ENCODE measurements around the gene ARHGEF9. TPM values are rescaled to one million over a fixed set of nuclear protein-coding genes. Genes with fewer than 3 reads are reported as not detected.

Gene ARHGEF9
- polyA plus RNA-seq, 2 of the 4 experiments (the other 2 are of a cell fraction) = 6.8 to 15.4 TPM

DNA sequence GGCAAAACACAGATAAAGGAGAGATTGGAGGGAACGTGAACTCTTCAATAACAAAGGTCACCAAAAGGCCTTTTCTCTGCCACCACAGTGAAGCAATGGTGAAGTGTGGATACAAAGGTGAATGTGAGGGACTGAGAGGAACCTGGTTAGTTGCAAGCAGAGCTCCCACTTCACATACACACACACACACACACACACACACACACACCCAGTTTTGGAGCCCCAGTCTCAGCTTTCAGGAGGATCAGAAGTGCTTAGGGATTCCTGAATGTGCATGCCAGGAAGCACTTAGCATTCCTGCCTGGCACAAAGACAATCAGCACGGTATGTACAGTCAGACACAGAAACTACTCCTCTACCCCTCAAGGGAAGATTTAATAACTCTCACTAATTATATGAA lies 71.5 kb downstream of the ARHGEF9 start:
- WGBS (ENCODE audit: missing lambda C conversion rate) = 85% methylated on average over 2 of the region's 2 CpGs

DNA sequence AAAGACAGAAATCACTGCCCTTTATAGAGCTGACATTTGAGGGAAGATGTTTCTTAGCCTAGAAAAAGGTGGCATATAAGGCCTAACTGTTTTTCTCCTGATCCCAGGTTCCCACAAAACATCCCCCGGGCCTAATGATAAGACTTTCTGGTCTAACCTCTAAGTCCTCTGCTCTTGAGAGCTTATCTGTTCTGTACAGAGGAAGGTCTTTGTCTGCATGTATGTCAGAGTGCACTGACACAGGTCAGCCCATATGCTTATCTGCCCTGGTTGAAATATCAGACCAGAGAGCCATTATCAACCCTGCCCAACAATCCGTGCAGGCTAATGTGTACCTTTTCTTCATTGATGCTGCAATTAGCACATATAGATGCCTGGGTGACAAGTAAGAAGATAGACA lies 76.2 kb downstream of the ARHGEF9 start:
- Histone ChIP-seq H3K4me3 (no peak overlapping the region), H3K4me1 (no peaks in the 10 kb centered on the region), H3K27ac (no peak overlapping the region), H3K4me2 (no peak overlapping the region), H3K9me3 (no peaks in the 10 kb centered on the region)
- FAIRE-seq = no peak
- TF ChIP-seq JUN (IDR thresholded peaks at IDR 0.05) (no peak), PBX3 (IDR thresholded peaks at IDR 0.05) (no peak), CBX8 (IDR thresholded peaks at IDR 0.05) (no peak), FOXS1 (CRISPR knock-in tag; IDR thresholded peaks at IDR 0.05) (no peak), GATA3 (IDR thresholded peaks at IDR 0.05; ENCODE audit: borderline replicate concordance) (no peak), ZC3H11A (IDR thresholded peaks at IDR 0.05) (no peak), EHMT2 (IDR thresholded peaks at IDR 0.05; ENCODE audit: low read depth) (no peak), FOSL2 (IDR thresholded peaks at IDR 0.05) (no peak), FOSL2 (CRISPR knock-in tag; IDR thresholded peaks at IDR 0.05) (no peak), POLR2AphosphoS2 (conservative IDR thresholded peaks at IDR 0.05; ENCODE audit: low read length) (no peak), SMC3 (IDR thresholded peaks at IDR 0.05) (no peak), CBX2 (IDR thresholded peaks at IDR 0.05; ENCODE audit: borderline replicate concordance, low read depth) (no peak), RFX5 (IDR thresholded peaks at IDR 0.05) (no peak), RCOR1 (IDR thresholded peaks at IDR 0.05; ENCODE audit: low read depth, low read length) (no peak), CHD2 (IDR thresholded peaks at IDR 0.05; ENCODE audit: low read length, partially characterized antibody) (no peak), HDAC2 (IDR thresholded peaks at IDR 0.05) (no peak), TP53 (CRISPR knock-in tag; IDR thresholded peaks at IDR 0.05) (no peak)
- TF ChIP-seq, protein P1, sequence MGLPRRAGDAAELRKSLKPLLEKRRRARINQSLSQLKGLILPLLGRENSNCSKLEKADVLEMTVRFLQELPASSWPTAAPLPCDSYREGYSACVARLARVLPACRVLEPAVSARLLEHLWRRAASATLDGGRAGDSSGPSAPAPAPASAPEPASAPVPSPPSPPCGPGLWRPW (IDR thresholded peaks at IDR 0.05) = no peak
- ATAC-seq = no peak
- ChIA-PET CTCF (no interaction called here), POLR2A (no interaction called here)
- 83% methylated on average over 2 of the region's 2 CpGs for WGBS (ENCODE audit: missing lambda C conversion rate)
- no peak for DNase-seq (ENCODE audit: low read depth in 1 of 2, low spot score in 1 of 2)

More for the DNA sequence above, 71.5 kb downstream of the ARHGEF9 start:
- FAIRE-seq (no peak), DNase-seq (ENCODE audit: low read depth in 1 of 2, low spot score in 1 of 2) (no peak), ATAC-seq (no peak)
- TF ChIP-seq POLR2AphosphoS2 (conservative IDR thresholded peaks at IDR 0.05; ENCODE audit: low read length) = no peak
- no peak for TF ChIP-seq TP53 (CRISPR knock-in tag; IDR thresholded peaks at IDR 0.05)
- no peak for TF ChIP-seq TFCP2L1 (CRISPR knock-in tag; IDR thresholded peaks at IDR 0.05)
- no peak for TF ChIP-seq GATA3 (IDR thresholded peaks at IDR 0.05; ENCODE audit: borderline replicate concordance)
- Histone ChIP-seq H3K9me3 (no peaks in the 10 kb centered on the region), H3K4me3 (no peak overlapping the region), H3K4me2 (no peak overlapping the region), H3K4me1 (no peaks in the 10 kb centered on the region), H3K27ac (no peak overlapping the region)
- POLR2A ChIA-PET = no interaction called here
- CTCF ChIA-PET = no interaction called here

DNA sequence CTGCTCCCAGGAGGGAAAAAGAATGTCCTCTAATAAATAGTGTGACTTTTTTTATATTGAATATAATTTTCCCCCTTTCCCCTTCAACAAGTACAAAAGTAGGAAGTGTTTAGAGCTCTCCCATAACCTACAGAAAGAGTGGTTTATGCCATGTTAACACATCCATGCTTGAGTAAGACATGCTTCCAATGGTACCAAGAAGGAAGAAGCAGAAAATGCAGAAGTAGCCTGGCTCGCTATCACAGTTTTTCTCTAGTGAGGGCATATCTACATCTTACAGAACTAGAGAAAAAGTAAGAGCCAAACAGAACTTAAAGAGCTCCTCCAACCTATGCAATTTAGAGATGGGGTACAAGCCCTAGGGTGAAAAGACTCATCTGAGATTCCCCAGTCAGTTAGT lies 82.5 kb downstream of the ARHGEF9 start:
- Histone ChIP-seq H3K27ac (no peak overlapping the region), H3K4me2 (no peak overlapping the region), H3K4me3 (no peak overlapping the region), H3K9me3 (no peaks in the 10 kb centered on the region), H3K4me1 (no peaks in the 10 kb centered on the region)
- TF ChIP-seq NPAS2 (CRISPR knock-in tag; IDR thresholded peaks at IDR 0.05; ENCODE audit: borderline replicate concordance) = no peak
- no peak for TF ChIP-seq CBX2 (IDR thresholded peaks at IDR 0.05; ENCODE audit: borderline replicate concordance, low read depth)
- TF ChIP-seq POLR2A (IDR thresholded peaks at IDR 0.05; ENCODE audit: low read length) = no peak
- TF ChIP-seq HOXB5 (CRISPR knock-in tag; IDR thresholded peaks at IDR 0.05) = no peak
- no peak for TF ChIP-seq REST (IDR thresholded peaks at IDR 0.05)
- TF ChIP-seq RAD21 (conservative IDR thresholded peaks at IDR 0.05 in 1 of 2, IDR thresholded peaks at IDR 0.05 in 1 of 2) = no peak
- no peak for TF ChIP-seq ESRRA (IDR thresholded peaks at IDR 0.05; ENCODE audit: borderline replicate concordance, low read length)
- TF ChIP-seq, protein P1 (IDR thresholded peaks at IDR 0.05) = no peak
- TF ChIP-seq FOSB (CRISPR knock-in tag; IDR thresholded peaks at IDR 0.05) = no peak
- TF ChIP-seq CEBPB (IDR thresholded peaks at IDR 0.05) = no peak
- TF ChIP-seq POLR2AphosphoS2 (conservative IDR thresholded peaks at IDR 0.05; ENCODE audit: low read length) = no peak
- TF ChIP-seq GATA3 (IDR thresholded peaks at IDR 0.05; ENCODE audit: borderline replicate concordance) = no peak
- TF ChIP-seq RCOR1 (IDR thresholded peaks at IDR 0.05; ENCODE audit: low read depth, low read length) = no peak
- TF ChIP-seq FOSL2 (IDR thresholded peaks at IDR 0.05) = no peak
- no peak for TF ChIP-seq FOSL2 (CRISPR knock-in tag; IDR thresholded peaks at IDR 0.05)
- no peak for TF ChIP-seq NR3C1 (IDR thresholded peaks at IDR 0.05)
- no peak for TF ChIP-seq HEYL (CRISPR knock-in tag; IDR thresholded peaks at IDR 0.05)
- TF ChIP-seq ZC3H11A (IDR thresholded peaks at IDR 0.05) = no peak
- TF ChIP-seq, protein P2, sequence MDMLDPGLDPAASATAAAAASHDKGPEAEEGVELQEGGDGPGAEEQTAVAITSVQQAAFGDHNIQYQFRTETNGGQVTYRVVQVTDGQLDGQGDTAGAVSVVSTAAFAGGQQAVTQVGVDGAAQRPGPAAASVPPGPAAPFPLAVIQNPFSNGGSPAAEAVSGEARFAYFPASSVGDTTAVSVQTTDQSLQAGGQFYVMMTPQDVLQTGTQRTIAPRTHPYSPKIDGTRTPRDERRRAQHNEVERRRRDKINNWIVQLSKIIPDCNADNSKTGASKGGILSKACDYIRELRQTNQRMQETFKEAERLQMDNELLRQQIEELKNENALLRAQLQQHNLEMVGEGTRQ (IDR thresholded peaks at IDR 0.05) = no peak
- WGBS (ENCODE audit: missing lambda C conversion rate) = 100% methylated on average over 1 of the region's 1 CpG
- ChIA-PET CTCF (no interaction called here), POLR2A (no interaction called here)
- FAIRE-seq = no peak
- no peak for DNase-seq (ENCODE audit: low read depth in 1 of 2, low spot score in 1 of 2)
- ATAC-seq = no peak
